ENCODE results near the gene SS18L1. TPM values are rescaled to one million over a fixed set of nuclear protein-coding genes. Genes with fewer than 3 reads are reported as not detected.

SS18L1 gene
- total RNA-seq, 1 donor from 2014 or later: 16.3 TPM

GRCh38 chr20:62196286-62196685 lies 52.7 kb downstream of the SS18L1 start:
- no peaks in the 10 kb centered on the region for H3K4me1 Mint-ChIP-seq (ENCODE audit: low read depth, unreplicated experiment)
- no peak overlapping the region for H3K4me3 Mint-ChIP-seq (ENCODE audit: unreplicated experiment)
- no peak for TF ChIP-seq EZH2 (IDR thresholded peaks at IDR 0.05; ENCODE audit: insufficient read depth, low read length)
- TF ChIP-seq CTCF (IDR thresholded peaks at IDR 0.05; ENCODE audit: insufficient read depth, low read depth, low read length): no peak
- Histone ChIP-seq H4K20me1 (ENCODE audit: insufficient read depth, low read length) (peaks cover 33% of the 10 kb centered on the region), H3K4me1 (ENCODE audit: insufficient read depth, low read length) (no peaks in the 10 kb centered on the region), H3K36me3 (ENCODE audit: insufficient read depth, low read length) (peaks cover 14% of the 10 kb centered on the region), H3K9me3 (ENCODE audit: insufficient read depth, low read depth, low read length) (no peaks in the 10 kb centered on the region), H3K9ac (ENCODE audit: low read length) (no peak overlapping the region), H3K4me2 (ENCODE audit: low read length) (no peak overlapping the region), H3K4me3 (ENCODE audit: insufficient read depth, low read depth, low read length) (no peak overlapping the region), H3K27ac (ENCODE audit: low read depth, low read length) (no peak overlapping the region), H3K79me2 (ENCODE audit: insufficient read depth, low read length) (peaks cover 12% of the 10 kb centered on the region), H2AFZ (ENCODE audit: low read depth, low read length) (no peak overlapping the region), H3K27me3 (ENCODE audit: insufficient read depth, low read length) (no peaks in the 10 kb centered on the region)
- peaks cover 30% of the 10 kb centered on the region for H3K36me3 Mint-ChIP-seq (ENCODE audit: low read depth, unreplicated experiment)
- DNase-seq (ENCODE audit: low read depth) (no peak), FAIRE-seq (no peak)
- H3K9me3 Mint-ChIP-seq (ENCODE audit: unreplicated experiment): no peaks in the 10 kb centered on the region
- H3K27ac Mint-ChIP-seq (ENCODE audit: unreplicated experiment): no peak overlapping the region
- H3K27me3 Mint-ChIP-seq (ENCODE audit: low read depth, unreplicated experiment): no peaks in the 10 kb centered on the region

GRCh38 chr20:62197311-62197710 lies 53.7 kb downstream of the SS18L1 start:
- Mint-ChIP-seq H3K36me3 (ENCODE audit: low read depth, unreplicated experiment) (peaks cover 29% of the 10 kb centered on the region), H3K27me3 (ENCODE audit: low read depth, unreplicated experiment) (no peaks in the 10 kb centered on the region), H3K27ac (ENCODE audit: unreplicated experiment) (no peak overlapping the region), H3K4me1 (ENCODE audit: low read depth, unreplicated experiment) (no peaks in the 10 kb centered on the region), H3K4me3 (ENCODE audit: unreplicated experiment) (no peak overlapping the region), H3K9me3 (ENCODE audit: unreplicated experiment) (no peaks in the 10 kb centered on the region)
- Histone ChIP-seq H3K4me3 (ENCODE audit: insufficient read depth, low read depth, low read length) (no peak overlapping the region), H3K79me2 (ENCODE audit: insufficient read depth, low read length) (peaks cover 4% of the 10 kb centered on the region), H3K9me3 (ENCODE audit: insufficient read depth, low read depth, low read length) (no peaks in the 10 kb centered on the region), H2AFZ (ENCODE audit: low read depth, low read length) (no peak overlapping the region), H3K27ac (ENCODE audit: low read depth, low read length) (no peak overlapping the region), H3K9ac (ENCODE audit: low read length) (no peak overlapping the region), H3K36me3 (ENCODE audit: insufficient read depth, low read length) (peaks cover 14% of the 10 kb centered on the region), H3K4me1 (ENCODE audit: insufficient read depth, low read length) (no peaks in the 10 kb centered on the region), H4K20me1 (ENCODE audit: insufficient read depth, low read length) (peaks cover 30% of the 10 kb centered on the region), H3K4me2 (ENCODE audit: low read length) (no peak overlapping the region), H3K27me3 (ENCODE audit: insufficient read depth, low read length) (no peaks in the 10 kb centered on the region)
- FAIRE-seq: no peak
- TF ChIP-seq EZH2 (IDR thresholded peaks at IDR 0.05; ENCODE audit: insufficient read depth, low read length) (no peak), CTCF (IDR thresholded peaks at IDR 0.05; ENCODE audit: insufficient read depth, low read depth, low read length) (no peak)
- DNase-seq (ENCODE audit: low read depth): no peak

- Histone ChIP-seq H3K4me3 (ENCODE audit: insufficient read depth, low read depth, low read length) (no peak overlapping the region), H3K4me1 (ENCODE audit: insufficient read depth, low read length) (peaks cover 2% of the 10 kb centered on the region), H2AFZ (ENCODE audit: low read depth, low read length) (no peak overlapping the region), H3K9me3 (ENCODE audit: insufficient read depth, low read depth, low read length) (no peaks in the 10 kb centered on the region), H3K27ac (ENCODE audit: low read depth, low read length) (no peak overlapping the region), H3K4me2 (ENCODE audit: low read length) (no peak overlapping the region), H3K36me3 (ENCODE audit: insufficient read depth, low read length) (peaks cover 14% of the 10 kb centered on the region), H3K9ac (ENCODE audit: low read length) (no peak overlapping the region), H4K20me1 (ENCODE audit: insufficient read depth, low read length) (peaks cover 26% of the 10 kb centered on the region), H3K27me3 (ENCODE audit: insufficient read depth, low read length) (no peaks in the 10 kb centered on the region), H3K79me2 (ENCODE audit: insufficient read depth, low read length) (peaks cover 4% of the 10 kb centered on the region)
- Mint-ChIP-seq H3K27me3 (ENCODE audit: low read depth, unreplicated experiment) (no peaks in the 10 kb centered on the region), H3K36me3 (ENCODE audit: low read depth, unreplicated experiment) (peaks cover 29% of the 10 kb centered on the region), H3K4me3 (ENCODE audit: unreplicated experiment) (no peak overlapping the region), H3K27ac (ENCODE audit: unreplicated experiment) (no peak overlapping the region), H3K4me1 (ENCODE audit: low read depth, unreplicated experiment) (no peaks in the 10 kb centered on the region), H3K9me3 (ENCODE audit: unreplicated experiment) (no peaks in the 10 kb centered on the region)
- DNase-seq (ENCODE audit: low read depth) (no peak), FAIRE-seq (no peak)
- TF ChIP-seq EZH2 (IDR thresholded peaks at IDR 0.05; ENCODE audit: insufficient read depth, low read length): no peak
- no peak for TF ChIP-seq CTCF (IDR thresholded peaks at IDR 0.05; ENCODE audit: insufficient read depth, low read depth, low read length)
Measured at GRCh38 chr20:62197801-62198200, 54.2 kb downstream of the SS18L1 start.

Measured in astrocyte (in vitro differentiated cells and primary cell).